GM12872 (cell line): Measurements from ENCODE around the gene HIP1.

ENCODE experiments used
- CTCF ChIP-seq: IDR thresholded peaks from 3 replicates; pipeline ENCODE4 v1.5.1; 2011; ENCODE audit warnings: low read depth, mild to moderate bottlenecking, low read length, moderate library complexity; ENCODE audit not compliant: insufficient read depth

Gene HIP1

GRCh38 chr7:75617634-75618234 is 121.0 kb downstream of the HIP1 start:
- no peak for TF ChIP-seq CTCF

GRCh38 chr7:75616421-75617167 is 122.1 kb downstream of the HIP1 start:
- TF ChIP-seq CTCF = no peak

- TF ChIP-seq CTCF = no peak
Observed at GRCh38 chr7:75614401-75614800, 124.3 kb downstream of the HIP1 start.

GRCh38 chr7:75613351-75613750 is 125.4 kb downstream of the HIP1 start:
- no peak for TF ChIP-seq CTCF

- TF ChIP-seq CTCF = no peak
Observed at GRCh38 chr7:75611557-75612178, 127.1 kb downstream of the HIP1 start.

- TF ChIP-seq CTCF = no peak
Observed at GRCh38 chr7:75608451-75609122, 130.2 kb downstream of the HIP1 start.

GRCh38 chr7:75604408-75604807 is 134.3 kb downstream of the HIP1 start:
- no peak for TF ChIP-seq CTCF
